ENCODE measurements around the gene SDF2L1. TPM values are rescaled to one million over a fixed set of nuclear protein-coding genes. Genes with fewer than 3 reads are reported as not detected.

The SDF2L1 gene
- total and polyA plus RNA-seq, 9 of the 15 experiments (the other 6 are each of a cell fraction or from before 2014, with no cell fraction given) = 15.1 to 989 (median 124) TPM

GRCh38 chr22:21642584-21643448 lies 714 bp downstream of the SDF2L1 start (continued):
- peak; percentile 95 for TF ChIP-seq MYC (IDR thresholded peaks at IDR 0.05; ENCODE audit: low read depth, low read length)
- TF ChIP-seq MYC (CRISPR knock-in tag; IDR thresholded peaks at IDR 0.05; ENCODE audit: borderline replicate concordance, low read depth) = no peak
- no peak for TF ChIP-seq ZSCAN29 (IDR thresholded peaks at IDR 0.05)
- no peak for TF ChIP-seq ILK (tag; IDR thresholded peaks at IDR 0.05; ENCODE audit: borderline replicate concordance, low read depth)
- no peak for TF ChIP-seq RB1 (IDR thresholded peaks at IDR 0.05; ENCODE audit: low read depth)
- no peak for TF ChIP-seq NUFIP1 (IDR thresholded peaks at IDR 0.05; ENCODE audit: partially characterized antibody)
- no peak for TF ChIP-seq HSF4 (CRISPR knock-in tag; IDR thresholded peaks at IDR 0.05; ENCODE audit: borderline replicate concordance)
- no peak for TF ChIP-seq PRPF4 (IDR thresholded peaks at IDR 0.05; ENCODE audit: insufficient read depth, low read depth, low read length, poor library complexity, severe bottlenecking)
- no peak for TF ChIP-seq RBFOX2 (IDR thresholded peaks at IDR 0.05; ENCODE audit: low read depth, low read length)
- peak; percentile 76; the same call in 1 of the 2 replicates for TF ChIP-seq GTF2F1 (IDR thresholded peaks at IDR 0.05; ENCODE audit: low read depth, low read length)
- no peak for TF ChIP-seq ZNF143 (CRISPR knock-in tag; IDR thresholded peaks at IDR 0.05)
- TF ChIP-seq ZNF318 (IDR thresholded peaks at IDR 0.05; ENCODE audit: borderline replicate concordance in 1 of 2, low read depth in 1 of 2) = no peak
- no peak for TF ChIP-seq PRDM10 (IDR thresholded peaks at IDR 0.05; ENCODE audit: partially characterized antibody)
- no peak for TF ChIP-seq HDAC1 (IDR thresholded peaks at IDR 0.05)
- TF ChIP-seq BRF1 (IDR thresholded peaks at IDR 0.05; ENCODE audit: borderline replicate concordance, extremely low read depth, insufficient read length) = no peak
